ENCODE data around the gene TMEM26.

Gene TMEM26

GRCh38 chr10:61458031-61458430, 4.8 kb upstream of the TMEM26 start:
- DNase-seq: no peak

DNA sequence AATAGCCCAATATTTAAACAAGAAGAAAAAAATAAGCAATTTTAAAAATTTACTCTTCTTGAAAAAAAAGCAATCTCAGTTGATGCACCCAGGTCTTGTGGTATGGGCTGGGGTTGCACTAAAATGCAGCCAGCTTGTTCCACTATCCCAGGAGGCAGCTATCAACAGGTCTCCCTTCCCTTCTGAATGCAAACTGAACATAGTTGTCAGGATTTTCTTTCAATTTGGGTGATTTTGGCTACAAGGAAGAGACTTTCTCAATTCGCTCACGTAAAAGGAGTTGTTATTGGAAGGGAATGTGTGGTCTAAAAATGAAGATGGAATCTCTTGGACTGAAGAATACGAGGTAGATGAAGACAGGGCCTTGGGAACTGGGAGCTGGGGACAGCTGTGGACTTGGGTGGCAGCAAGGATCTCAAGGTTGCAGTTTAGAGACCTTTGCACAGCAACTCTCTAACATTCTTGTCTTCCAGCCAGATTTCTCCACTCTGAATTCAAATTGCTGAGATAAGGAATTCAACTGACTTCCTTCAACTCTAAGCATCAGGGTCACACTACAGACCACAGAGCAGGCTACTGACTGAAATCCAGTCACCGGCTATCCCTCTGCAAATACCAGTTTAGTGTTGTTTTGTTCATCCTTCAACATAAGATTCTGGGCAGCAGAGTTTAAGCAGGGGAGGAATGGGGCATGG, 3.1 kb upstream of the TMEM26 start:
- no peak for DNase-seq

GRCh38 chr10:61455656-61456055, 2.5 kb upstream of the TMEM26 start:
- no peak for DNase-seq

- DNase-seq: no peak
These were observed 1.4 kb upstream of the TMEM26 start for GRCh38 chr10:61454541-61454940.

DNA sequence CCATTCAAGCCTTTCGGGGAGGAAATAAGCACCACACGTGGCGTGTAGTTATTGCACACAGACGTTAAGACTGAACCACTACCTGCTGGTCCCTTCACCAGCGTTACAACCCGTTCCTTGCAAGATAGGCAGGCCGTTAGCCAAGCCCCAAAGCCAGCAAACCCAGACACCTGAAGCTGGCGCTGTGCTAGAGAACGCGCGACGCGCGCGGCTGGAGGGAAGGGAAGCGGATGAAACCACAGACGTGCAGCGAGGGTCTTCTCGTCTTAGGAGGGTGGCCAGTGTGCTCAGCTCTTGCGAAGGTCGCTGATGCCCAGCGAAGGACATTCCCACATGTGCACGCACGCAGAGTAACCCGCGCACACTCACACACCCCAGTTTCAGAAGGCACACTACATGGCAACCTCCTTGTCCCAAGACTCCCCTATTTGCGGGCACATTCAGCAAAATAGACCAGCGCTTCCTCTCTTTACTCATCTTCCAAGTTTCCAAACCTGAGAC, 980 bp downstream of the TMEM26 start:
- no peak for DNase-seq

DNA sequence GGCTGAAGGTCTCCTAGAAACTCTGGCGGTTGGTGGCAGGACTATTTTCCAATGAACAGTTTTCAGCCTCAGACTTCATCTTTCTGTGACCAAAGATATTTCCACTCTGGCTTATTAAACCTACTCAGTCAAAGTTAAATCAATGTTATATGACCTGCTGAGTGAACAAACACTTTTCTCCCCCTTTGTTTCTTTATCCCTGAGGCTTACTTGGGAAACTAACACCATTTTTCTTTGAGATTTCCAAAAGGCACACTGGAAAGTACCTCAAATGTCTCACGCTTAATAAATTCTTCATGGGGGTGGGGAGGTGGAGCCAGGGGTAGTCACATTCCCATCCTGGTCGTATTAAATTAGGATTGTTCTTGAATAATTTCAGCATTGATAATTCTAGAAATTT, 1.8 kb downstream of the TMEM26 start:
- DNase-seq: no peak

GRCh38 chr10:61448841-61449600, 4.2 kb downstream of the TMEM26 start:
- DNase-seq: no peak

DNA sequence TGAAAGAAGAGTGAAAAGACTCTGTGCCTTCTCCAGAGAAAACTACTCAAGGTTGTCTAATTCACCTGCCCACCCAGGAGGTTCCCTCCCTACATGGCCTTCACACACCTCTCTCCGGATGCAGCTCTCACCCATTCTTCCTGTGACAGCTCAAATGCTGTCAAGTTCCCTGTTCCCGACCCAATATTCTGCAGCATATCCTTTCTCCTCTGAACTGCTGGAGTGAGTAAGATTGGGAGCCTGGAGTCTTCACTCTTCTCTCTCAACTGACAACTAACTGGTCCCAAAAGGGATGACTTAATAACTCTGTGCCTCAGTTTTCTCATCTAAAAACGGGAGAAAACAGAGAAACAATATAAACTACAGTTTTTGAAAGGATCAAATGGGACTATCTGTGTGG, 5.1 kb downstream of the TMEM26 start:
- DNase-seq: no peak

DNA sequence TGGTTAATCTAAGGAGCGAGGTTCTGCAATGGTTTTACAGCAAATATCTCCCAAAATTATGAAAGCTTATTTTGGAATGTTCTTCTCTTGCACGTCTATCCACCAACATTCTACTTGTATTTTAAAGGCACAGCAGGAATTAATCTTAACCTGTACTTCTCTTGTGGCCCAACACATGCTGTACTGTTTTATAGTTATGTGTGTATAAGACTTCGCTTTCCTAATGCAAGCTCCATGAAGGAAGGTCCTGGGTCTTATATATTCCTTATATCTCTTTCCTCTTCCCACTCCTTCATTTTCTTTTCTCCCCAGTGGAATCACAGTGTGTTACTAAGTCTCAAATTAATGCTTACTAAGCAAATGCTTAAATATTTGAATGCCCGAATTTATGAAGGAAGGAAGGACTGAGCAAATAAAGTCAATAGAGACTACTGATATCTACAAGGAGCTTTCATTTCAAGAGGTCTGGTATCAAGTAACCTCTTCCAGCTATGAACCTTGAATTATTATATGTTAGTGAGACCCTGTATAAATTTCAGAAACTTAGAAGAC, 14.0 kb downstream of the TMEM26 start:
- no peak for DNase-seq

- no peak for DNase-seq
These were observed 14.8 kb downstream of the TMEM26 start for GRCh38 chr10:61438141-61438988.

DNA sequence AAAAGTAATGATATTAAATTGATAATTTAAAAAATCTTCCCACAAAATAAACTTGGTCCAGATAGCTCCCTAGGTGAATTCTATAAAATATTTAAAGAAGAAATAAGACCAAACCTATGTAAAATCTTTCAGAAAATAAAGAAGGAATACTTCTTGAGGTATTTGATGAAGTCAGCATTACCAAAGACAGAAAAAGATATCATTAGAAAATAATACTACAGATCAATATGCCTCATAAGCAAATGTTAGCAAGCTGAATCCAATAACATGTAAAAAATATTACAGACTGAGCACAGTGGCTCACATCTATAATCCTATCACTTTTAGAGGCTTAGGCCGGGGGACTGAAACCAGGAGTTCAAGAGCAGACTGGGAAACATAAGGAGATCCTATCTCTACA, 30.0 kb downstream of the TMEM26 start:
- DNase-seq: no peak

DNA sequence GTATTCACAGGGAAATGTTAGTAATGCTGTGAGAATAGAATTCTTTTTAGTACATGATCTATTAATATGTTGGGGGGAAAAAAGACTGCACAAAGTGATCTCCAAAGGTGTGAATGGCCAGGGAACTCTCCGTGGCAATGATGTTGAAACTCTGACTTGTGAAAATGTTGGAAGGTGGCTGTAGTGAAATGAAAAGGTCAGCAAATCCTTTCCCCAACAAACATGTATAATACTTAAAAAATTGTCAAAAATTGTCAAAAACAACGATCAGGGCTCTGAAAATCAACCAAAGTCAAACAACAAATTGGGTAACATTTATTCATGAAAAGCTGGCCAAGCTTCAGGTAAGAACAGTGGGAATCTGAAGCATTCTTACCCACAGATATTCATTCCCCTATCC, 35.5 kb downstream of the TMEM26 start:
- no peak for DNase-seq

- no peak for DNase-seq
These were observed 37.4 kb downstream of the TMEM26 start for GRCh38 chr10:61415824-61416223.

DNA sequence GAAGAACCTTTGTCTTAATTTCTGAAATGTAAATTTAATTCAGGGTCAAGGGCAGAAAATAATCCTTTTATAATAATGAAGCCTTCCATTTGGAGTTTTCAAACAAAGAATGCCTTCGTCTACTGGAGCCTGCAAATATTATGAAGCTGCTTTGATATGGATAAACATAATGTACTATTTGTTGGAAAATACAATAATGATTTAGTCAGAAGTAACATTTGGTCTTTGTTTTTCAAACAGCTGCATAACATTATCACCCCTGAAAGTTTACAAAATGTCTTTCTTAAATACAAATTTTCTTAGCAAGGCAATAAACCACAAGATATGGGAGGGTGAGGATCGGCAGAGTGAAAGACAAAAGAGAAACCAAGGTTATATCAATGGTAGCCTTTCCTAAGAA, 41.5 kb downstream of the TMEM26 start:
- DNase-seq: no peak

- DNase-seq: no peak
These were observed 42.7 kb downstream of the TMEM26 start for GRCh38 chr10:61410353-61411070.

- DNase-seq: no peak
These were observed 44.0 kb downstream of the TMEM26 start for GRCh38 chr10:61409157-61409556.

- no peak for DNase-seq
These were observed 45.1 kb downstream of the TMEM26 start for GRCh38 chr10:61408105-61408504.

- no peak for DNase-seq
These were observed 46.4 kb downstream of the TMEM26 start for GRCh38 chr10:61406736-61407135.

- no peak for DNase-seq
These were observed 46.9 kb downstream of the TMEM26 start for GRCh38 chr10:61406242-61406641.

DNA sequence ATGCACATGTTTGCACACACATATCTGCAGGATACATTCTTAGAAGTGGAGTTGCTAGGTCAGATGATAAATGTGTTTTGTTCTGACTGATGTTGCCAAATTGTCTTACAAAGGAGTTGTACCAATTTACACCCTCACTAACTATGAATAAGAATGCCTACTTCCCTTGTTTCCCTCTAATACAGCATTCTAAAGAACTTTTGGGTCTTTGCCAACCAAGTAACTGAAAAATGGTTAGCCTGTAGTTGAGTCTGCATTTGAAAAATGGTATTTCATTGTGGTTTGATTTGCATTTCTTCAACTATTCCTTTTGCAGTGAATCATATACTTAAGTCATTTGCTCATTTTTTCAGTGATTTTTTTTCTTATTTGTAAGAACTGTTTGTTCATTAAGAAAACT, 48.4 kb downstream of the TMEM26 start:
- no peak for DNase-seq

DNA sequence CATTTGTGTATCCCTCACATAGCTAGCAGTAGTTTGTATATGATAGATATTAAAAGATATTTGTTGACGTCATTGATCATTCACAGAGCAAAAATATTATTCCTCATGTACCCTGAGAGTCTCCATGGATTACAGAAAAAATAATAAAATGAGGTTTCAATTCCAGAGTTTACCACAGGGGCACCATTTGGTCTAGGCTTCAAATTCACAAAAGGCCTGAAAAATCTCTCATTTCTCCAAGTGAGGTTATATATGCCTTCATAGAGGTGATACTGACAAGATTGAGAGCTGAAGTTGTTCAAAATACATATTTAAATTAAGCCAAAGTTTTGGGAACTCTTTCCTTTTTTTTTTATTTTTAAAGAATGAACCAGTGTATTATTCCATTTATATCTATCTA, 52.7 kb downstream of the TMEM26 start:
- DNase-seq: no peak

DNA sequence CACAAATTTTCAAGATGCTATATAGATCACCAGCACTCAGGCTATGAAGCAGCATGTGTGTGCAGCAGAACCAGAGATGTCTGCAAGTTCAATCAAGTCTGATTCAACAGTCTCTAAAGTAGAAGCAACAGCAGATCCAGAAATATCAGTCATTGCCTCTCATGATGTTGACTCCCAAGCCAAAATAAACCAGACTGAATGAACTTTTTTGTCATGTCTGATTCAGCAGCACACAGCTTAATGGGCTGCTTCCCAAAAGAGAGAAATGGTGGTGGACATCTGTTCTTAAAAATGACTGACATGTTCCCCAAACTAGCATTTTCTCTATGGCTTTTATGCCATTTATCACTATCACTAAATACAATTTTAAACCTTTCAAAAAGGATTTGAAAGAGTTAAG, 53.8 kb downstream of the TMEM26 start:
- DNase-seq: no peak
